Retinal pigment epithelial cell (primary cell): ENCODE measurements around the gene E2F8.

Experiments used
- DNase-seq: peaks from one replicate; pipeline ENCODE4 v3.0.0-alpha.2; 2010; ENCODE audit warnings: low read depth
- H3K4me3 ChIP-seq: 2 replicates; pipeline ENCODE4 v1.5.1; 2011; ENCODE audit warnings: mild to moderate bottlenecking, low read length, control low read depth, moderate library complexity
- TF ChIP-seq, protein P1 (sequence below): conservative IDR thresholded peaks from 2 replicates; pipeline ENCODE4 v1.5.1; 2011; ENCODE audit warnings: low read depth, low read length, control low read depth, inconsistent platforms

E2F8 gene, protein sequence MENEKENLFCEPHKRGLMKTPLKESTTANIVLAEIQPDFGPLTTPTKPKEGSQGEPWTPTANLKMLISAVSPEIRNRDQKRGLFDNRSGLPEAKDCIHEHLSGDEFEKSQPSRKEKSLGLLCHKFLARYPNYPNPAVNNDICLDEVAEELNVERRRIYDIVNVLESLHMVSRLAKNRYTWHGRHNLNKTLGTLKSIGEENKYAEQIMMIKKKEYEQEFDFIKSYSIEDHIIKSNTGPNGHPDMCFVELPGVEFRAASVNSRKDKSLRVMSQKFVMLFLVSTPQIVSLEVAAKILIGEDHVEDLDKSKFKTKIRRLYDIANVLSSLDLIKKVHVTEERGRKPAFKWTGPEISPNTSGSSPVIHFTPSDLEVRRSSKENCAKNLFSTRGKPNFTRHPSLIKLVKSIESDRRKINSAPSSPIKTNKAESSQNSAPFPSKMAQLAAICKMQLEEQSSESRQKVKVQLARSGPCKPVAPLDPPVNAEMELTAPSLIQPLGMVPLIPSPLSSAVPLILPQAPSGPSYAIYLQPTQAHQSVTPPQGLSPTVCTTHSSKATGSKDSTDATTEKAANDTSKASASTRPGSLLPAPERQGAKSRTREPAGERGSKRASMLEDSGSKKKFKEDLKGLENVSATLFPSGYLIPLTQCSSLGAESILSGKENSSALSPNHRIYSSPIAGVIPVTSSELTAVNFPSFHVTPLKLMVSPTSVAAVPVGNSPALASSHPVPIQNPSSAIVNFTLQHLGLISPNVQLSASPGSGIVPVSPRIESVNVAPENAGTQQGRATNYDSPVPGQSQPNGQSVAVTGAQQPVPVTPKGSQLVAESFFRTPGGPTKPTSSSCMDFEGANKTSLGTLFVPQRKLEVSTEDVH

DNA sequence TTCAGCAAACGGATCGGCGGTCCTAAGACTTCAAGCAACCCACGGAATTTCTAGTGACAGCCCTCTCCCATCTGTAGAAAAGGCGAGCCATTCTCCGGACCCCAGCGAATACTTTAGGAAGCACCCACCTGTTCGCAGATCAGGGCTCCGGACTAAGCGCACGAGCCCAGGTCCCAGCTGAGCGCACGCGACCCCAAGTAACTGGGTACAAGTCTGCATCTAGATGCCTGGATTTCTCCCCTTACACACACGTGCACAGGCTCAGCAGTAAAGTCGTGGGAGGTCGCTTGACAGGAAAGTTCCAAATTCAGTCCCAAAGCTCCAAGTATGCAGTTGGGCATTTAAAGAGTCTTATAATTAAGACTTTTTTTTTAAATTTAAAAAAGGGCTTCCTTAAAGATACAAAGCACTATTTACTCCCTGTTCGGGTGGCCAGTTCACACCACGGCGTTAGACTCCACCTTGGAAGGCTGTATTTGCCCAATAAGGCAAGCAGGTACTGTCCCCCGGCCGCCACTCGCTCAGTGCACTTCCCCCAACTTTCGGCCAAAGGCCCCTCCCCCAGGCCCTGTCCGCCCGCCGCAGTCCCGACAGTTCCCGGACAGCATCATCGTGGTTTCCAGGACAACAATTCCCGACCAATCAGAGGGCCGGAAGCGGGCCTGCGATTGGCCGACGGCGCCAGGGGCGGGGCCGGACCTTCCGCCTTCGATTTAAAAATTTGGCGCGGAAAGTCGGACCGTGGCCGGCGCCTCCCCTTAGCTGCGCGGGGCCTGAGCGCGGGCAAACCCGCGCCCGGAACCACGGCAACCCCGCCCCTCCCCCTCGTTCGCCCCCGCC, at the start of gene E2F8:
Gene E2F8 (minus strand): TSS at position 526 of the 840 bp plus-strand sequence. CDS start 824 bp downstream, outside the sequence.
- DNase-seq, result peak; percentile 71
- TF ChIP-seq, protein P1, sequence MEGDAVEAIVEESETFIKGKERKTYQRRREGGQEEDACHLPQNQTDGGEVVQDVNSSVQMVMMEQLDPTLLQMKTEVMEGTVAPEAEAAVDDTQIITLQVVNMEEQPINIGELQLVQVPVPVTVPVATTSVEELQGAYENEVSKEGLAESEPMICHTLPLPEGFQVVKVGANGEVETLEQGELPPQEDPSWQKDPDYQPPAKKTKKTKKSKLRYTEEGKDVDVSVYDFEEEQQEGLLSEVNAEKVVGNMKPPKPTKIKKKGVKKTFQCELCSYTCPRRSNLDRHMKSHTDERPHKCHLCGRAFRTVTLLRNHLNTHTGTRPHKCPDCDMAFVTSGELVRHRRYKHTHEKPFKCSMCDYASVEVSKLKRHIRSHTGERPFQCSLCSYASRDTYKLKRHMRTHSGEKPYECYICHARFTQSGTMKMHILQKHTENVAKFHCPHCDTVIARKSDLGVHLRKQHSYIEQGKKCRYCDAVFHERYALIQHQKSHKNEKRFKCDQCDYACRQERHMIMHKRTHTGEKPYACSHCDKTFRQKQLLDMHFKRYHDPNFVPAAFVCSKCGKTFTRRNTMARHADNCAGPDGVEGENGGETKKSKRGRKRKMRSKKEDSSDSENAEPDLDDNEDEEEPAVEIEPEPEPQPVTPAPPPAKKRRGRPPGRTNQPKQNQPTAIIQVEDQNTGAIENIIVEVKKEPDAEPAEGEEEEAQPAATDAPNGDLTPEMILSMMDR, result no peak
- peak within 1 kb of the TSS; percentile 92 for H3K4me3 ChIP-seq

DNA sequence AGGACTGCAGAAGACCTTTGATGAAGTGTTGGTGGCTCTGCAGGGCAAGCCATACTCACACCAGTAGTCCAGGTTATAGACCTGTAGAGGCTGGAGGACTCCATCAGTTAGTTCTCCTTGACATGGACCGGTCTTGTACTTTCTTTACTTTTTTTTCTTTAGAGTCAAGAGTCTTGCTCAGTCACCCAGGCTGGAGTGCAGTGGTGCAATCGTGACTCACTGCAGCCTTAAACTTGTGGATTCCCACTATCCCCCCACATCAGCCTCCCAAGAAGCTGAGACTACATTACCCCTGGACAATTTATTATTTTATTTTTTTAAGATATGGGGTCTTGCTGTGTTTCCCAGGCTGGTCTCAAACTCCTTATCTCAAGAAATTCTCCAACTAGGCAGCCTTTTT, 49.6 kb upstream of the E2F8 start:
- TF ChIP-seq, protein P1, result no peak
- DNase-seq, result no peak

DNA sequence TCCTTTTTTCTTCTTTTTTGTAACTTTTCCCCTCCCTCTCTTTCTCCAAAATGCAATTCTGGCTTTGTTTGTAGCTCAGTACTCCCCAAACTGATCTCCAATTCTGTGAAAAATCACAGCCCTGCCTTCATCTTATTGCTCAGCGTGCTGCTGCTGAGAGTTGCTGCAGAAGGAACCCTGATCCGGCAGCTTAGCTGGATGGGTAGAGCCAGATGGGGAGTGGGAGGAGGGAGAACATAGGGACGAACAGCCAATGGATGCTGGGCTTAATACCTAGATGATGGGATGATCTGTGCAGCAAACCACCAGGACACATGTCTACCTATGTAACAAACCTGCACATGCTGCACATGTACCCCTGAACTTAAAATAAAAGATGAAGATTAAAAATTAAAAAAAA, 47.5 kb upstream of the E2F8 start:
- TF ChIP-seq, protein P1, result no peak
- no peak for DNase-seq
- H3K4me3 ChIP-seq, result no peak overlapping the region

More for the DNA sequence above, 49.6 kb upstream of the E2F8 start:
- H3K4me3 ChIP-seq, result no peak overlapping the region

DNA sequence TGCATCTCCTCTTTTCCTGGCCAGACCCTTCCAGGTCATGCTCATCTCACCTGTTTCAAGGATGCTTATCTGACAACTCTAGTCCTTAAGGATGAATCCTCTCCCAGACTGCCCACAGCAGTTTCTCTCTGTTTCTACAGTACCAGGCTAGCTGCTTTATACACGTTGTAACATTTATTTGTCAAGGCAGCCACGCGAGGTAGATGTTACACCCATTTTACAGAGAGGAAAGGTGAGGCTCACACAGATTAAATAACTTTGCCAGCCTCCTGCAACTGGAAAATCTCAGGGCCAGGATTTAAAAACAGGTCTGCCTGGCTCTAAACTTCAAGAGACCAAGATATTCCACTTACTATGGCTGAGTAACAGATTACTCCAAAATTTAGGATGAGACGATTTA, 45.7 kb upstream of the E2F8 start:
- DNase-seq, result no peak
- TF ChIP-seq, protein P1, result no peak
- H3K4me3 ChIP-seq, result no peak overlapping the region

DNA sequence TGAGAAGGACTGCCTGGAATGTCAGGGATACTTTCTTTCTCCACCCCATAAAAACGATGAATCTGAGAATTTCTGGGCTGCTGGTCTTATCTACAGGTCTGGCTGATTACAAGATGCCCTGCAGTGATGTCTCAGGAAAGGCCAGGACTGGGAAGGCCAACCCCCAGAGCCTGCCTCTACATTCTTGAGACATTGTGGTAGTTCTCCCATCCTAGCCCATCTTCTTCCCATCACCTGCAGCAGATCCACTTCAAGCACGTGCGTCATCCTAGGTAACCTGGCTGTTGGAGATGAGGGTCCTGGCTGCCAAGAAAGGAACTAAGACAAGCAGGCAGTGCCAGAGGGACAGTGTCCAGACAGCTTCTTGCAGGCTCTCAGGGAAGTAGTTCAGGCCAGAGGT, 44.1 kb upstream of the E2F8 start:
- no peak overlapping the region for H3K4me3 ChIP-seq
- no peak for DNase-seq
- TF ChIP-seq, protein P1, result no peak

DNA sequence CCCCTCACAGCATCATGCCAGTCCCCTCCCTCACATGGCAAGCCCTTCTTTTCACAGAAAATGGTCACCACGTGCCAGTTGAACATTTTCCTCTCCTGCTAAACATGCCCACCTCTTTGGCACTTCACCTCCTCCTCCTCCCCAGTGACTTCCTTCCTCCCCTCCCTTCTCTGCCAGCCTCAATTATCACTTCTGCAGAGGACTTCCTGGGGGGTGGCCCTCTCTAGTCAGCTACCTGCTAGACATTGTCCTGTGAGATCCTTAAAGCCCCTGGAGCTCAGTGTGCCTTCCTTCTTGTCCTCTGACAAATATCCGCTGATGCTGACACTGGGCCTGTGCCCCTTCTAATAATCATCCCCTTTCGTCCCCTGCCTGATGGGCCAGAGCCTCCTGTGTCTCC, 43.2 kb upstream of the E2F8 start:
- TF ChIP-seq, protein P1, result no peak
- no peak for DNase-seq
- H3K4me3 ChIP-seq, result no peak overlapping the region
